Fibroblast of peridontal ligament (primary cell): ENCODE data around the gene AGXT2.
A peak's percentile ranks its signal among the peaks of the same experiment; 100 is the strongest.
"Not testable (repeated sequence)": the region's sequence is repeated elsewhere in the genome, so short reads cannot be mapped to it uniquely, and the experiment has no call there.

Experiments used
- DNase-seq: peaks from one replicate; pipeline ENCODE4 v3.0.0-alpha.2; 2010; ENCODE audit errors: extremely low read depth

The AGXT2 gene

DNA sequence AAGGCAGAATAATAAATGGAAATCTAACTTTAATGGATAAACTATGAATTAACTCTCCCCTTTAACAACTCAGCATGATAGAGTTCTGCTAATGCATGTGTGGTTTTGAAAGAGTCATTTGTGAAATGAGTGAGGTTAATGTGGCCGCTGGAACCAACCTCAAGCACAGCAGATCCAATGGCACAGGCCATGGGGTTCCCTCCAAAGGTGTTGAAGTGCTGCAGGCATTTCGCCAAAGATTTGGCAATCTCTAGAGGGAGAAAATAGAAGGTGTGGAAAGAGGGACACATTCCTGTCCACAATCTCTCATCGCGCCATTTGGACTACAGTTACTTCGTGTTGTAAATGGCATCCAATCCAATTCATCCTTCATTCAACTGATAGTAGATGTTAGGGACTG is 35.0 kb downstream of the AGXT2 start:
- DNase-seq: no peak

DNA sequence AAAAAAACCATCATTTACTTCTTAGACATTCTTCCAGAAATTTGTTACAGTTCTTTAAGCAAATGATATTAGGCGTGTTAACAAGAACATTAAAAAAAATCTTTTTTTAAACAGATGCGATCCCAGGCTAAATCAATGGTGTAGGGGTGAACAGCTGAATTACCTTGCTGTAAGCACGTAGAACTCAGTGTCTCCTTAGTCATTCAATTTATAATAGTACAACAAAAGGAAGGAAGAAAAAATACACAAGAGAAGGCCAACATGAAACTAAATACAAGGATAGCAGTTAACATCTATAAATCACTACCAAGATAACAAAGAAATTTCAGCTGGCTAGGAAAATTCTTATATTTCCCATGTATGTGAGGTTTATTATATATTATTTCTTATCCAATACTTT is 35.4 kb downstream of the AGXT2 start:
- no peak for DNase-seq

DNA sequence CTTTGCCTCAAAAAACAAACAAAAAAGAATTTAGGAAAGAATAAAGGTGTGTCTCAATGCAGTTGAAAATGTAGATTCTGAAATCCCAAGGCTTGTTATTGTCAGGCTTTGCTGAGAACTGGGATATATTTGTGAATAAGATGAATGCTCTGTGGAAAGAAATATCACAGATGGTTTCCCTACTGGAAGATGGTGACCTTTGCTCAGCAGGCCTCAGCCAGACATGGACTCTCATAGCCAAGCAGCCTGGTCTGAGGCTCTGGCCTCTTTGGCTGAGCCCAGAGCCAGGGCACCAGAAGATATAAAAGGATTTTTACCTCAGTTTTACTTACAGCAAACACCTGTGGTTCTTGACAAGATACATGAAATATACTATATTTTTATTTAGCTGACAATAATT is 37.1 kb downstream of the AGXT2 start:
- DNase-seq: no peak

DNA sequence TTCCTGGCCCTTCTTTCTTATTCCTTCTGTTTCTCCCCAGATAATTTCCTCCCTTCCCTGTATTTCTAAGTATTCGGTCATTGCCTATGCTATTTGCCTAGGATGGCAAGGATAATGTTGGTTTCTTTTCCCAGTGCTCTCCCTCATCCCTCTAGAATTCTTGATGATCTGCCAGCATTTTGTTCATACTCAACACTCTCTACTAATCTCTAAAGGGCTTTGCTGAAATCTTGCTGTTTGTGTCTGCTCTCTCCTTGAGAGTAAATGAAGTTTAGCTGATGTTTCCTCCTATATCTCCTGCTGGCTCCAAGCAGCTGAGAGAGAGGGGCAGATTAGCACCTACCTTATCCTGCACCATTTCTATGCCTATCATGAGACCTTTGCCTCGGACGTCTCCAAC is 38.1 kb downstream of the AGXT2 start:
- DNase-seq: peak; percentile 25

DNA sequence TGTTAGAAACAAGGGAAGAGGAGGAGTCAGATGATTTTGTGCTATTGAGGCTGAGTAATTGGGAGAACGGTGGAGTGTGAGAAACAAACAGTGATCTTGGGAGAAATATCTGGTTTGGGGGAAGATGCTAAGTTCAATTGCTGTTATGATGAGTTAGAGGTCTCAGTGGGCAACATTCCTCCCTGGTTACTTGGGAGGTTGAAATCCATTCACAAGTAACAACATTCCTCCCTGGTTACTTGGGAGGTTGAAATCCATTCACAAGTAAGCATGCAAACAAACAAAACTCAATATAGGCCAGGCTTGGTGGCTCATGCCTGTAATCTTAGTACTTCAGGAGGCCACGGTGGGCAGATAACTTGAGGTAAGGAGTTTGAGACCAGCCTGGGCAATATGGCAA is 38.7 kb downstream of the AGXT2 start:
- no peak for DNase-seq

DNA sequence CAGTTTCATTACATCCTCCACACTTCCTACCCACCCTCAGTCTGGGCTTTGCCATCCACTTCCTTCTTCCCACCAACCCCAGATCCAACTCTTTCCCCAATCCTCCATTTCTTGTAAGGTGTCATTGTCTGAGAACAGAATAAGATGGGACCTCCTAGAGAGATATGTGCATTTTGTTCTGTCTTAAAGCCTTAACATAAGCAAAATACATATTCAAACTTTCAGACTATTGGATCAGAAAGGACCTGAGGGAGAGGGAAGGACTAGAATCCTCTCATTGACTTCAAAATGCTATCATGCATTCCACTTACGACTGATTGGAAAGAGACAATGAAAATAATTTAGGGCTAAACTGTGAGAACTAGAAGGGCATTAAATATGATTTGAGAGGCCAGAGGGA is 43.0 kb downstream of the AGXT2 start:
- no peak for DNase-seq

DNA sequence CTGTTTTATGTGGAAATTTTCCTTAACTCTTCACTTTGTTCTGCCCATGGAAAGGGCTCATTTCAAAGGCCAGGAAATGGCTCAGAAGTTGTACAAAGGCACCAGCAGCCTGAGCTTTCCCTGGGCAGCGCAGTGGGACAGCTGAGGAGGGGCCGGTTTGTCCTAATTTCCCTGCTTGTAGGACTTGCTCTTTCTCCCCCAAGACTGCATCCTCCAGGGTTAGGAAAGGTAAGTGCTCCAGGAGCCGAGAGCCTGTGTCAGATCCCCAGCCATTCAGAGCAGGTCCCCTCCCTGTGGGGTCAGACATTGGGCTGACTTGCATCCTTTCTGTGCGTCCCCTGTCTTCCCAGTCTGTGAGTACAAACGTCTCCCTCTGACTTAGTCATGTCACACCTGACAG is 43.5 kb downstream of the AGXT2 start:
- no peak for DNase-seq

DNA sequence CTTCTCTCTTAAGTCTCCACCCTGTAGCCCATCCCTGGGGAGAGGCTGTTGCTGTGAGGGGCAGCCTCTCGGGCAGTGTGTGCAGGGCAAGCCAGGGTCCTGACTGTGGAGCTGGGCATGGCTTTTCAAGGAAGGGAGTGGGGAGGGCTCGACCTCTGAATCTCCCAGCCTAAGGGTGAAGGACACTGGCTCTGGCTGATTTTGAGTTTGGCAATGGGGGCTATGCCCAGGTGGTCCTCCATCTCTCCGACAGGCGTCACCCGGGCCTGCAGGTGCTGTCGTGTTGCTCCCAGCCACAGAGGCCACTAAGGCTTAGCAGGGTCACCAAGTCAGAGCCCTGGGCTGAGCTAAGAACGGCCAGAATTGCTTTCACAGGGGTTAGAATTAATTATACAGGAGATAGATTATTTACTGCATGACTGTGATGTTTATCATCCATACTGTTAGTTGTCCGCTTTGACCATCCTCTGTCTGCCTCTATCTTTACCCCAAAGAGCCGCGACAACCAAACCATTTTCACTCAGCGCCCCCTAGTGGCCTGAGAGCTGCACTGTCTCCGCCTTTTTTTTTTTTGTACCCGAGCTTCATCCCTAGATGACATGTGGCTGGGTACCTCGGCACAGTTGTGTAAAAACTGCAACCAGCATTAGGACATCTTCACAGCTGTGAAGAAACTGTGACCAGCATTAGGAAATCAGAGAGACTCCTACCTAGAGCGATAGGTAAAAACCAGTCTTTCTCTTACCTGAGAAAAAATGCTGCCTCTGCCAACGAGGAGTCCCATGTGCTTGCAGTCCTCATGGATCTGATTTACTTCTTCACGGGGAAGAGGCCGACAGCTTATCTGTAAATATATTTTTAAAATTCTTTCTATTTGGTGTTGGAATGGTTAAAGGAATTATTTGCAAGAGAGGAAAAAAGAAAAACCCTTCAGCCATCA is 44.5 kb downstream of the AGXT2 start:
- peak; percentile 56 for DNase-seq

DNA sequence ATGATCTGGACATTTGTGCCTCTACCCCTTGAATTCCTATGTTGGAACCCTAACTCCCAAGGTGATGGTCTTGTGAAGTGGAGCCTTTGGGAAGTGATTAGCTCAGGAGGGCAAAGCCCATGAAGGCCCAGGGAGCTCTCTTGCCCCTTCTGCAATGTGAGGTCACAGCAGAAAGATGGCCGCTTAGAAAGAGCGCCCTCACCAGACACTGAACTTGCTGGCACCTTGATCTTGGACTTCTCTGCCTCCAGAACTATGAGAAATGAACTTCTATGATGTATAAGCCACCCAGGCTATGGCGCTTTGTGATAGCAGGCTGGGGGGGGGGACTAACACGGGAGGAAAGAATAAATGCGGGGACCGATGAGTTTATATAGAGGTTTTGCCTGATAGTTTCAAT is 45.3 kb downstream of the AGXT2 start:
- no peak for DNase-seq

DNA sequence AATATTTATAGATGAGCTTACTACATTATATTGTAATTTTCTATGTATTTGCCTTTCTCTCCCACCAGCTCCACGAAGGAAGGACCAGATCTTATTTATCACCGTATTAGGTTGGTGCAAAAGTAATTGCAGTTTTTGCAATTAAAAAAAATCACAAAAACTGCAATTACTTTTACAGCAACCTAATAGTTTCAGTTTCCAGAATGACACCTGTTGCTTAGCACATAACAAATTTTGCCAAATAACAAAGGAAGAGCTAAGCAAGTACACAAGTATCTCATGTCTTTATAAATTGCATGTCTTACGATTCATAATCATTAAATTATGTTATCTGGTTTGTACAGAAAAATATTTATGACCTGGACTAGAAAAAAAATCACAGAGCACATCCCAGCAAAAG is 45.9 kb downstream of the AGXT2 start:
- DNase-seq: no peak

DNA sequence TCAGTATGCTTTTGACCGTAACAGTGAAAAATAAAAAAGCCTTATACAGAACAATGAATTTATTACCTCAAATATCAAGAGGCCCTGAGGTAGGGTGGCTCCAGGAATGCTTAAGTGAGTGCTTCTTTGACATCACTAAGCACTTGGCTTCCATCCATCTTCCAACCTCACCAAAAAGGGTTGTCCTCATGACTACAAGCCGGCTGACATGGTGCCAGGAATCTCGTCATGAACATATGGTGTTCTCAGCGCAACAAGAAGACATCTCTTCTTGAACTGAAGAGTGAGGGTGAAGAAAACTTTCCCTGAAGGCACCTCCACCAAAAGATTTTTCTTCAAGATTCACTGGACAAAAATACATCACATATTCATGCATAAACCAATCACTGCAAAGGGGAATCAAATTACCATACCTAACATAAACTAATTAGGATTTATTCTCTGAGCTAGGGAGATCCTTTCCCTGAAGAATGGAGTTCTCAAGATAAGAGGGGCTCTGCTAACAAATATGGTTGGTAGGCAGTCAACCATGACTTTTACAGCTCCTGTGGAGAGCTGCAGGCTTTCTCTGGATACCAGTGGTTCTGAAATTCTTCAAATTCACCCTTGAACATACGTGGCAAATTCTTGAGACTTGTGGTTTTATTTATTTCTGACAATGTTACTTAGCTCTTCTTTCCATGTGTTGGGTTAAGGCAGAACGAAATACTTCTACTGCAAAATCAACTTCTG is 49.5 kb downstream of the AGXT2 start:
- DNase-seq: peak; percentile 33

DNA sequence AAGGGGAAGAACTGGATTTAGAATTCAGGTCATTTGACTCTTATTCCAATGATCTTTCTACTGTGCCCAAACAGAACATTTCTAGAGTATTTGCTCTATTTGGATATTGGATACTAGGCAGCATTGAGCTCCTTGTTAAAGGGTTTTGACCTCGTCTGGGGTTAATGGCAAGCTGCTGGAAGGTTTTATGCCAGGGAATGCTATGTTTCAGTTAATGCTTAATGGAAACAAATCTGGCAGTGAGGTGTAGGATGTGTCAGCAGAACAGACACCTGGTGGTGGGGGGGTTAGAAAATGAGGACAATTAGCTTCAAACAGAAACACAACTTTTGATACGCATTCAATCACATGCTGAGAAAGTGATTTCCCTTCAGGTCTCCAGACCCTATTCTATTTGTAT is 51.5 kb downstream of the AGXT2 start:
- no peak for DNase-seq

DNA sequence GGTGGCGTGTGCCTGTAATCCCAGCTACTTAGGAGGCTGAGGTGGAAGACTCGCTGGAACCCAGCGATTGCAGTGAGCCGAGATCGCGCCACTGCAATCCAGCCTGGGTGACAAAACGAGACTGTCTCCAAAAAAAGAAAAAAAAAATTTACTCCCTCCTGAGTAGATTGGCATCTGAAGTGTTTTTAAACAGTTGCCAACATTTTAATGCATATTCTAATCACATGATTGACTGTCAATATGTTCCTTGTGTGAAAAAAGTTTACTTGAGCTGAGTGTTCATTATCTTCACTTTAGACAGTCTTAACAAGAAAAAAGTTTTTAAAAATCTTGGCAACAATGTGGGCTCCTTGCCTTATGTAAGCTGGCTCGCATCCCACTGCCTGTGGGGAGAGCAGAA is 53.8 kb downstream of the AGXT2 start:
- DNase-seq: no peak

DNA sequence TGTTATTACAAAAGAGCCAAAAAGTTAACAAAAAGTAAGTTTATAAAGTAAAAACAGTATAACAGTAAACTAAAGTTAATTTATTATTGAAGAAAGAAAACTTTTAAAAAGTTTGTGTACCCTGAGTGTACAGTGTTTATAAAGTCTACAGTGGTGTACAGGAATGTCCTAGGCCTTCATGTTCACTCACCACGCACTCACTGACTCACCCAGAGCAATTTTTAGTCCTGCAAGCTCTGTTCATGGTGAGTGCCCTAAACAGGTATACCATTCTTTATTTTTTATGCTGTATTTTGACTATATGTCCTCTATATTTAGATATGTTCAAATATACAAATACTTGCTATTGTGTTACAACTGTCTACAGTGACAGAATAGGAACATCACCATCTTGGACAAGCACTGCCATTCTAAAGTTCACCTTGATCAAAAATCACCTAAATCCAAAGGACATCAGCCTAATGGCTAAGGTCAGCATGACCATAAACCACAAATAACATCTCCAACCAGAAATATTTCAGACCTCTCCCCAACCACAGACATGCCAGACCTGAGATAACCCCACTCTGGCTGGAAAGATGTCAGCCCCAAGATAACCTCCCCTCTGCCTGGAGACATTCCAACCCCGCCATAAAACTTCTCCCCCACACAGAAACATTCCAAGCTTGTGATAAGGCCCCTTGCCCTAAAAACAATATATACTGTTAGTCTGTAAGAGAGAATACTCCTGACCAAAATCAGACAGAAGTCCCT is 56.1 kb downstream of the AGXT2 start:
- DNase-seq: no peak

DNA sequence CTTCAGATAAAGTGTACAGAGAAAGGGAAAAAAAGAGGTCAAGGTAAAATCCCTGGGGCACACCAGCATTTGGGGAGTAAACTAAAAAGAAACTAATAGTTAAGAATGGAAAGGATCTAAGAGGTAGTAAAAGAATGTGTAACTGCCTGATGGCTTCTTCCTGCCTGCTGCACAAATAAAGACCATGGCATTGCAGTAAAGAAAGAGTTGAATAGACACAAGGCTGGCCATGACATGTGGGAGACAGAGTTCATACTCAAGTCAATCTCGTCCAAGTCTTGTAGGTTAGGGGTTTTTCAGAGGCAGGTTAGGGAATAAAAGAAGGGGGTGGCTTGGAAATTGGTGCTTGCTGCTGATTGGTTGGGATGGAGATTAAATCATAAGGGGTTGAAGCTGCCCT is 60.8 kb downstream of the AGXT2 start:
- DNase-seq: no peak

DNA sequence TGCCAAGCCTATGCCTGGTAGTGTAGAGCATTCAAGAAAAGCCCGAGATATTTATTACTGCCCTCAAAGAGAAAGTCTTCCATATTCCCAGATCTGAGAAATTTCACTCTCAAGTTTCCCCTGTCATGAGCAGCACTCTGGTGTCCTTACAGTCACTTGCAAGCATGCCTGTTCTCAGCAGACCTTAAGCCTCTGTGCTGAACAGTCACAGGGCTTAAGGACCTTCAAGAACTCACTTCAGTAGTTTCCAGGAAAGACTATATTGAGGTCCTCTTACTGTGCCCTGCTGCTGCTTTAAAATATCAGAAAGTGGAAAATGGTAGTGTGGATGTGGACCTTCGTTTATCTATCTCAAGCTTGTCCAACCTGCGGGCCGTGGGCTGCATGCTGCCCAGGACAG is 64.9 kb downstream of the AGXT2 start:
- DNase-seq: no peak

DNA sequence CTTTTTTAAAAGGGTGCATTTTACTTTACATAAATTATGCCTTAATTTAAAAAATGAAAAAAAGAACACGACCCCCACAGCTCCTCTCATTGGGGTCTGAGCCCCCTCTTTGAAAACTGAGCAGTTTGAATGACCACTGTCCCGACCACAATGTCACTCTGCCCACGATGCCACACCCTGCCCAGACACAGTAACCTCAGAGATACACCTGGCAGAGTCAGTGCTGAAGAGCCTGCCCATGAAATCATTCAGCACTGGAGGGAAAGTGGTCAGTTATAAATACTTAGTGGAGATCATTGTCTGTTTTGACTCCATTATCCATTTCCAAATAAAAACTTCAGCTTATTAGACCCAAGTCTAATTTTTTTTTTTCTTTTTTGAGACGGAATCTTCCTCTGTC is 69.1 kb downstream of the AGXT2 start:
- no peak for DNase-seq

DNA sequence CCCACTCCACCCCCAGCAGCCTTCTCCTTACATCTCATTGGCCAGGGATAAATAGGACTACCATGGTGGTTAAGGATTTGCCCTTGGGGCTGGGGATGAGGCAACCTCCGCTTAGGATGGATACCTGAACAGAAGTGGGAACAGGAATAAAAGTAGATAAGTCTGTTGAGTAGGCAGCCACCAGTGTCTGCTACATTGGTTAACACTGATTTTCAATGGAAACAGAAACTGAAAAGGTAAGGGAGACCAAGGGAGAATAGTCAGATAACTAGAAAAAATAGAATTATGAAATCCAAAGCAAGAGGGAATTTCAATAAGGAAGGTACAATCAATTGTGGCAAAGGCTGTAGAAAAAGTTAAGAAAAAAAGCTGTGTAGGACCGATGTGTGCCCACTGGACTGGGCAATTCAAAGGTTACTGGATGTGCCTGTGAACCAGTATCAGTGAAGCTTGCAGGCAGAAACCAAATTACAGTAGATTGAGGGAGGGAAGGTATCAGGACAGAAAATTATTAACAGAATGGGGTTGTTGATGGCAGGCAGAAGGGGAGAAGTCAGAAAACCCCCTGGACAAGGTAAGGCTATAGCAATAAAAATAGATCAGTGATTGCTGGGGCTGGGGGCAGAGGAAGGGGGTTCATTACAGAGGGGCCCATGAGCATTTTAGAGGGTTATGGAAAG is 69.7 kb downstream of the AGXT2 start:
- no peak for DNase-seq

DNA sequence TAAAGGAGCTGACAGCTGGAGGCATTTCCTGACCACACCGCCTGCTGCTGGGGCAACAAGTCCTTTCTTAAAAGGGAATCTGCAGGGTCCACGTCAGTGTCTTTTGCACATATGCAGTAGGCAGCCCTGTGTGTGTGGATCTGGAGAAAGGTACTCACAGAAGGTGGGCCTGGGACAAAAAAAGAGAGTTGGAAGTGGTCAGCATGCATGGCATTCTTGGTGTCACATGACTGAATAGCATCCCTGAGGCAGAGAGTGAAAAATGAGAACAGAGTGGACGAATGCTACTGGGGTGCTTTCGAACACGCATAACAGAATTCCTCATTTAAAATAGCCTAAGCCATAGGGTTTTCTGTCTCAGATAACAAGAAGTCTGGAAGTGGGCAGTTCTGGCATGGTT is 71.4 kb downstream of the AGXT2 start:
- DNase-seq: no peak

DNA sequence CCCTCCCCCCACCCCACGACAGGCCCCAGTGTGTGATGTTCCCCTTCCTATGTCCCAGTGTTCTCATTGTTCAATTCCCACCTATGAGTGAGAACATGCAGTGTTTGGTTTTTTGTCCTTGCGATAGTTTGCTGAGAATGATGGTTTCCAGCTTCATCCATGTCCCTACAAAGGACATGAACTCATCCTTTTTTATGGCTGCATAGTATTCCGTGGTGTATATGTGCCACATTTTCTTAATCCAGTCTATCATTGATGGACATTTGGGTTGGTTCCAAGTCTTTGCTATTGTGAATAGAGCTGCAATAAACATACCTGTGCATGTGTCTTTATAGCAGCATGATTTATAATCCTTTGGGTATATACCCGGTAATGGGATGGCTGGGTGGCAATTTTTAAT is 76.1 kb downstream of the AGXT2 start:
- not testable (repeated sequence) for DNase-seq

DNA sequence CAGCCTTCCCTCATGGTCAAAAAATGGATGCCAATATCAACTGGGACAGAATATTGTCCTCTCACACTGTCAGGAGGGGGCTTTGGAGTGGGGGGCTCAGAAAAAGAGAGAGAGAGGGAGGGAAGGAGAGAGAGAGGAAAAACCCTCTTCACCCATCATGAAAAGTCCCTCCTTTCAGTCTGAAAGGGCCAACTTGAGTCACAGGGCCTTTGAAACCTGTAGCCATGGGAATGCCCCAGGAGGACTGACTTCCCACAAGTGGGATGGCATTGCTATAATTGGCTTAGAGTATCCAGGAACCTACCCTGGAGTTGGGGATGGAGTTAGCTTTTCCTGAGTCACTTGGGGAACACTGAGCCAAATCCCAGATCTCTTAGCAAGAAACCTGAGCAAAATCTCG is 77.2 kb downstream of the AGXT2 start:
- no peak for DNase-seq

DNA sequence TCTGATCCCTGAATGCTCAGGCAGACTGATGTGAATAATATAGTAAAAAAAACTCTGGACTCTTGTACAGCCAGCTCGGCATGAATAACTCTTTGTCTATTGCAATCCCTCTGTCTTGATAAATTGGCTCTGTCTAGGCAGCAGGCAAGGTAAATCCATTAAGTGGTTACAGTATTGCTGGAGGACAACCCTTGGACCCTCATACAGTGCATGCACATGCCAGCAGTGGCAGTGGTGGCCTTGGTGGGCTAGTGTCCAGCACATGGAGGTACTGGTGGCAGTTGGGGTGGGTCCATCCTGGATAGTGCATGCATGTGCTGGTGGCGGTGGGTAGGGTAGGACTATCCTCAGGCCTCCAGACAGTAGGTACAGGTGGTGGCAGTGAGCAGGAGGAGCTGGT is 79.5 kb downstream of the AGXT2 start:
- DNase-seq: no peak
